ENCODE results near the gene SAMD4B.
A peak's percentile ranks its signal among the peaks of the same experiment; 100 is the strongest.

SAMD4B gene

GRCh38 chr19:39416152-39417120 is 74.2 kb downstream of the SAMD4B start:
- TF ChIP-seq POLR2A (IDR thresholded peaks at IDR 0.05; ENCODE audit: low read depth, low read length), result no peak
- TF ChIP-seq POLR2AphosphoS5 (IDR thresholded peaks at IDR 0.05; ENCODE audit: low read depth, low read length), result no peak
- no peak for TF ChIP-seq TAF1 (IDR thresholded peaks at IDR 0.05; ENCODE audit: borderline replicate concordance, low read depth, low read length)
- DNase-seq (ENCODE audit: insufficient read length) (no peak), FAIRE-seq (no peak)

GRCh38 chr19:39417463-39418181 is 75.4 kb downstream of the SAMD4B start:
- TF ChIP-seq POLR2AphosphoS5 (IDR thresholded peaks at IDR 0.05; ENCODE audit: low read depth, low read length) (no peak), POLR2A (IDR thresholded peaks at IDR 0.05; ENCODE audit: low read depth, low read length) (no peak), TAF1 (IDR thresholded peaks at IDR 0.05; ENCODE audit: borderline replicate concordance, low read depth, low read length) (no peak)
- no peak for DNase-seq (ENCODE audit: insufficient read length)
- no peak for FAIRE-seq

- DNase-seq (ENCODE audit: insufficient read length) (no peak), FAIRE-seq (no peak)
- TF ChIP-seq POLR2AphosphoS5 (IDR thresholded peaks at IDR 0.05; ENCODE audit: low read depth, low read length), result no peak
- no peak for TF ChIP-seq POLR2A (IDR thresholded peaks at IDR 0.05; ENCODE audit: low read depth, low read length)
- TF ChIP-seq TAF1 (IDR thresholded peaks at IDR 0.05; ENCODE audit: borderline replicate concordance, low read depth, low read length), result no peak
These were observed 76.8 kb downstream of the SAMD4B start for GRCh38 chr19:39419003-39419402.

GRCh38 chr19:39420769-39421168 is 78.5 kb downstream of the SAMD4B start:
- FAIRE-seq (no peak), DNase-seq (ENCODE audit: insufficient read length) (no peak)
- no peak for TF ChIP-seq POLR2A (IDR thresholded peaks at IDR 0.05; ENCODE audit: low read depth, low read length)
- TF ChIP-seq TAF1 (IDR thresholded peaks at IDR 0.05; ENCODE audit: borderline replicate concordance, low read depth, low read length), result no peak
- TF ChIP-seq POLR2AphosphoS5 (IDR thresholded peaks at IDR 0.05; ENCODE audit: low read depth, low read length), result no peak

- TF ChIP-seq POLR2AphosphoS5 (IDR thresholded peaks at IDR 0.05; ENCODE audit: low read depth, low read length) (no peak), POLR2A (IDR thresholded peaks at IDR 0.05; ENCODE audit: low read depth, low read length) (no peak), TAF1 (IDR thresholded peaks at IDR 0.05; ENCODE audit: borderline replicate concordance, low read depth, low read length) (no peak)
- DNase-seq (ENCODE audit: insufficient read length), result no peak
- no peak for FAIRE-seq
These were observed 79.8 kb downstream of the SAMD4B start for GRCh38 chr19:39422020-39422419.

- no peak for FAIRE-seq
- TF ChIP-seq POLR2AphosphoS5 (IDR thresholded peaks at IDR 0.05; ENCODE audit: low read depth, low read length), result no peak
- TF ChIP-seq TAF1 (IDR thresholded peaks at IDR 0.05; ENCODE audit: borderline replicate concordance, low read depth, low read length), result no peak
- TF ChIP-seq POLR2A (IDR thresholded peaks at IDR 0.05; ENCODE audit: low read depth, low read length), result no peak
- DNase-seq (ENCODE audit: insufficient read length), result no peak
These were observed 81.3 kb downstream of the SAMD4B start for GRCh38 chr19:39423258-39424086.

- no peak for FAIRE-seq
- TF ChIP-seq TAF1 (IDR thresholded peaks at IDR 0.05; ENCODE audit: borderline replicate concordance, low read depth, low read length) (no peak), POLR2A (IDR thresholded peaks at IDR 0.05; ENCODE audit: low read depth, low read length) (no peak), POLR2AphosphoS5 (IDR thresholded peaks at IDR 0.05; ENCODE audit: low read depth, low read length) (no peak)
- no peak for DNase-seq (ENCODE audit: insufficient read length)
These were observed 82.7 kb downstream of the SAMD4B start for GRCh38 chr19:39424934-39425333.

GRCh38 chr19:39425744-39426143 is 83.5 kb downstream of the SAMD4B start:
- no peak for DNase-seq (ENCODE audit: insufficient read length)
- no peak for FAIRE-seq
- TF ChIP-seq POLR2AphosphoS5 (IDR thresholded peaks at IDR 0.05; ENCODE audit: low read depth, low read length), result no peak

GRCh38 chr19:39426170-39426569 is 83.9 kb downstream of the SAMD4B start:
- no peak for FAIRE-seq
- TF ChIP-seq POLR2A (IDR thresholded peaks at IDR 0.05; ENCODE audit: low read depth, low read length) (no peak), TAF1 (IDR thresholded peaks at IDR 0.05; ENCODE audit: borderline replicate concordance, low read depth, low read length) (no peak), POLR2AphosphoS5 (IDR thresholded peaks at IDR 0.05; ENCODE audit: low read depth, low read length) (no peak)
- DNase-seq (ENCODE audit: insufficient read length), result no peak

GRCh38 chr19:39427707-39428106 is 85.5 kb downstream of the SAMD4B start:
- TF ChIP-seq POLR2AphosphoS5 (IDR thresholded peaks at IDR 0.05; ENCODE audit: low read depth, low read length) (no peak), POLR2A (IDR thresholded peaks at IDR 0.05; ENCODE audit: low read depth, low read length) (0 out of 2 replicates have a peak, but pooled peaks have one; percentile 39)
- no peak for DNase-seq (ENCODE audit: insufficient read length)
- no peak for FAIRE-seq

Measured in GM12892 (cell line).